ENCODE measurements around the gene SYT7.

Gene SYT7

GRCh38 chr11:61567286-61568061 lies 13.4 kb downstream of the SYT7 start:
- H3K4me1 ChIP-seq (ENCODE audit: control insufficient read depth in 1 of 2, insufficient read depth in 1 of 2, low read depth in 1 of 2, low read length in 1 of 2) = no peaks in the 10 kb centered on the region
- peak; percentile 23 for TF ChIP-seq CTCF (IDR thresholded peaks at IDR 0.05)
- H3K9me3 ChIP-seq = no peaks in the 10 kb centered on the region
- peaks cover 83% of the 10 kb centered on the region for H3K27me3 ChIP-seq
- no peaks in the 10 kb centered on the region for H3K36me3 ChIP-seq
- H3K4me3 ChIP-seq (ENCODE audit: low read depth in 1 of 2, low read length in 1 of 2) = no peak overlapping the region
- no peak overlapping the region for H3K27ac ChIP-seq

DNA sequence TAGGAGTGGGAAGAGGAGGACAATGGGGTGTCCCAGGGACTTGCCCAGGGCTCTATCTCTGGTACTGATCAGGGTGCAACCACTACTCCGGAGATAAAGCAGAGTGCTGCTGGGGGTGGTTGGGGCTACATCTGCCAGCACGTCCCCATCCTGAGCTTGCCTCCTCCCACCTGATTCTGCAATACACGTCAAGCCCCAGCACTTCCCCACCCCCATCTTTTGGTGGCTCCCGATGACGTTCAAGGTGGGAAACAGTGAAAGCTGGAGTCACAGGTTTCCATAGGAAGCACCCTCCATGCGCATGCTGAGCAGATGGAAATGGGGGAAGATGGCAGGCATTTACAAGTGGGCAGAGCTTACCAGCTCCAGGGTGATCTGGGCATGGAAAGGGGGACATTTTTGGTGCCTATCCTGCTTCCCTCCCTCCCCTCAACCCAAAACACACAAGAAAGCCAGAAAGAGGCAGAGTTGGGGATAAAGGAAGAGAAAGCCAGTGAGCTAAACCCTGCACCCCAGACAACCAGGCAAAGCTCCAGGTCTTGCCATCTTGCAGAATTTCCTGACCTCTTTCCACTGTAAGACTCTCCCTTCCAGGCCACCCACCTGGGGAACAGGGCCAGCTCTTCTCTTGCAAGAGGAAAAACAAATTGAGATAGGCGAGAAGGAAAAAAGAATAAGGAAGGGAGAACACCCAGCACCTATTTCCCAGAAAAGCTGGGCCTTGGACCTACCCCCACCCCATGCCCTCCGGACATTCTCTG lies 15.8 kb downstream of the SYT7 start:
- peaks cover 78% of the 10 kb centered on the region for H3K27me3 ChIP-seq
- H3K27ac ChIP-seq = no peak overlapping the region
- no peak overlapping the region for H3K4me3 ChIP-seq (ENCODE audit: low read depth in 1 of 2, low read length in 1 of 2)
- H3K36me3 ChIP-seq = no peaks in the 10 kb centered on the region
- H3K9me3 ChIP-seq = no peaks in the 10 kb centered on the region
- no peaks in the 10 kb centered on the region for H3K4me1 ChIP-seq (ENCODE audit: control insufficient read depth in 1 of 2, insufficient read depth in 1 of 2, low read depth in 1 of 2, low read length in 1 of 2)
- no peak for TF ChIP-seq CTCF (IDR thresholded peaks at IDR 0.05)

GRCh38 chr11:61560751-61561150 lies 20.1 kb downstream of the SYT7 start:
- Histone ChIP-seq H3K4me3 (ENCODE audit: low read depth in 1 of 2, low read length in 1 of 2) (no peak overlapping the region), H3K4me1 (ENCODE audit: control insufficient read depth in 1 of 2, insufficient read depth in 1 of 2, low read depth in 1 of 2, low read length in 1 of 2) (no peaks in the 10 kb centered on the region), H3K36me3 (no peaks in the 10 kb centered on the region), H3K27me3 (peaks cover 75% of the 10 kb centered on the region), H3K27ac (no peak overlapping the region), H3K9me3 (no peaks in the 10 kb centered on the region)
- TF ChIP-seq CTCF (IDR thresholded peaks at IDR 0.05) = no peak

DNA sequence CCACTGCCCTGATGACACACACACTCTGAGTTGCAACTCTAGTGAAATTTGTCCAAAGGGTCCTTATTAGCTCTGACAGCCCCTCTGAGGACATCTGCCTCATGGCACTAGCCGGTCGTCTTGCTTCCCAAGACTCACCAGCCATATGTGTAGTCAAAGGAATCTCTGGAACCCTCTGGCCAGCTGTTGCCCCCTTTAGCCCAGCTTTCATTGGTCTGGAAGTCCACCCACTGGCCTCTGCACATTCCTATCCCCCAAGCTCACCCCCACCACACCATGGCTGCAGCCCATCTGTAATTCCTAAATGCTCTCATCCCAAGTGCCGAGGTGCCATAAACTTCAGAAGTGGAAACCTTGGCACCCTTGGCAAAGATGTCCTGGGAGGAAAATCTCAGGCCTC lies 24.3 kb downstream of the SYT7 start:
- Histone ChIP-seq H3K36me3 (no peaks in the 10 kb centered on the region), H3K27me3 (peaks cover 91% of the 10 kb centered on the region), H3K4me3 (ENCODE audit: low read depth in 1 of 2, low read length in 1 of 2) (no peak overlapping the region), H3K4me1 (ENCODE audit: control insufficient read depth in 1 of 2, insufficient read depth in 1 of 2, low read depth in 1 of 2, low read length in 1 of 2) (no peaks in the 10 kb centered on the region), H3K27ac (no peak overlapping the region), H3K9me3 (no peaks in the 10 kb centered on the region)
- no peak for TF ChIP-seq CTCF (IDR thresholded peaks at IDR 0.05)

GRCh38 chr11:61555978-61556377 lies 24.9 kb downstream of the SYT7 start:
- peaks cover 87% of the 10 kb centered on the region for H3K27me3 ChIP-seq

More at GRCh38 chr11:61555978-61556377, 24.9 kb downstream of the SYT7 start:
- no peak for TF ChIP-seq CTCF (IDR thresholded peaks at IDR 0.05)
- H3K27ac ChIP-seq = no peak overlapping the region
- no peak overlapping the region for H3K4me3 ChIP-seq (ENCODE audit: low read depth in 1 of 2, low read length in 1 of 2)
- no peaks in the 10 kb centered on the region for H3K36me3 ChIP-seq
- no peaks in the 10 kb centered on the region for H3K4me1 ChIP-seq (ENCODE audit: control insufficient read depth in 1 of 2, insufficient read depth in 1 of 2, low read depth in 1 of 2, low read length in 1 of 2)
- H3K9me3 ChIP-seq = no peaks in the 10 kb centered on the region
